ENCODE results near the gene KIF21A. TPM values are rescaled to one million over a fixed set of nuclear protein-coding genes. Genes with fewer than 3 reads are reported as not detected.

The KIF21A gene
- total and polyA plus RNA-seq, 11 donors, result 27.9 to 53.1 (median 44.1) TPM

- Histone ChIP-seq H3K27me3 (no peaks in the 10 kb centered on the region), H3K9me3 (no peaks in the 10 kb centered on the region), H3K4me3 (no peak overlapping the region), H3K27ac (no peak overlapping the region), H3K4me1 (peaks cover 0 to 9% (median 2%) of the 10 kb centered on the region in 12 donors), H3K36me3 (no peaks in the 10 kb centered on the region)
- intact Hi-C loops (cut with DNase I), result loop anchor here in 4 of 10 donors (5.0 to 10.0 kb wide), 3 partner anchors 73 to 167 kb away; partner anchors contain the start of gene ABCD2 (in 2 of the 4)
- ATAC-seq (no peak), DNase-seq (no peak)
- TF ChIP-seq CTCF (IDR thresholded peaks at IDR 0.05) (no peak), POLR2A (IDR thresholded peaks at IDR 0.05) (no peak)
These were observed 5.1 kb upstream of the KIF21A start for GRCh38 chr12:39448038-39448437.

GRCh38 chr12:39443929-39444209, 949 bp upstream of the KIF21A start:
- no peaks in the 10 kb centered on the region for H3K36me3 ChIP-seq
- DNase-seq, result no peak
- H3K4me1 ChIP-seq, result peaks cover 0 to 19% (median 3%) of the 10 kb centered on the region in 12 donors
- no peaks in the 10 kb centered on the region for H3K9me3 ChIP-seq
- TF ChIP-seq CTCF (IDR thresholded peaks at IDR 0.05) (no peak), POLR2A (IDR thresholded peaks at IDR 0.05) (no peak)
- no peak for ATAC-seq
- intact Hi-C loops (cut with DNase I), result loop anchor here in 7 of 10 donors (2.0 to 10.0 kb wide), 7 partner anchors 49 to 173 kb away; partner anchors contain the start of gene ABCD2 (in 4 of the 7)
- H3K4me3 ChIP-seq, result peak overlapping the region in 11 of 12 donors; percentile 65 to 96 (median 79)
- peaks cover 0 to 5% (median 0%) of the 10 kb centered on the region in 9 donors for H3K27me3 ChIP-seq
- H3K27ac ChIP-seq, result peak overlapping the region in 11 of 12 donors; percentile 81 to 93 (median 87)

- Histone ChIP-seq H3K4me1 (peaks cover 0 to 28% (median 5%) of the 10 kb centered on the region in 12 donors), H3K9me3 (no peaks in the 10 kb centered on the region), H3K27ac (peak overlapping the region; percentile 51 to 93 (median 86)), H3K4me3 (peak overlapping the region; percentile 65 to 96 (median 81)), H3K27me3 (peaks cover 0 to 5% (median 0%) of the 10 kb centered on the region in 9 donors), H3K36me3 (no peaks in the 10 kb centered on the region)
- no peak for DNase-seq
- TF ChIP-seq CTCF (IDR thresholded peaks at IDR 0.05), result no peak
- TF ChIP-seq POLR2A (IDR thresholded peaks at IDR 0.05), result peak in 1 of 2 donors; percentile 49
- intact Hi-C loops (cut with DNase I), result loop anchor here in 7 of 10 donors (2.0 to 10.0 kb wide), 7 partner anchors 48 to 175 kb away; partner anchors contain the start of gene ABCD2 (in 4 of the 7)
- WGBS, 4 donors, result 0 to 1% (median 0%) methylated on average over 13 to 34 of the region's 34 CpGs
- ATAC-seq, result peak in 2 of 4 donors; percentile 23 to 24
These were observed 164 bp downstream of the KIF21A start for GRCh38 chr12:39442831-39443080.

DNA sequence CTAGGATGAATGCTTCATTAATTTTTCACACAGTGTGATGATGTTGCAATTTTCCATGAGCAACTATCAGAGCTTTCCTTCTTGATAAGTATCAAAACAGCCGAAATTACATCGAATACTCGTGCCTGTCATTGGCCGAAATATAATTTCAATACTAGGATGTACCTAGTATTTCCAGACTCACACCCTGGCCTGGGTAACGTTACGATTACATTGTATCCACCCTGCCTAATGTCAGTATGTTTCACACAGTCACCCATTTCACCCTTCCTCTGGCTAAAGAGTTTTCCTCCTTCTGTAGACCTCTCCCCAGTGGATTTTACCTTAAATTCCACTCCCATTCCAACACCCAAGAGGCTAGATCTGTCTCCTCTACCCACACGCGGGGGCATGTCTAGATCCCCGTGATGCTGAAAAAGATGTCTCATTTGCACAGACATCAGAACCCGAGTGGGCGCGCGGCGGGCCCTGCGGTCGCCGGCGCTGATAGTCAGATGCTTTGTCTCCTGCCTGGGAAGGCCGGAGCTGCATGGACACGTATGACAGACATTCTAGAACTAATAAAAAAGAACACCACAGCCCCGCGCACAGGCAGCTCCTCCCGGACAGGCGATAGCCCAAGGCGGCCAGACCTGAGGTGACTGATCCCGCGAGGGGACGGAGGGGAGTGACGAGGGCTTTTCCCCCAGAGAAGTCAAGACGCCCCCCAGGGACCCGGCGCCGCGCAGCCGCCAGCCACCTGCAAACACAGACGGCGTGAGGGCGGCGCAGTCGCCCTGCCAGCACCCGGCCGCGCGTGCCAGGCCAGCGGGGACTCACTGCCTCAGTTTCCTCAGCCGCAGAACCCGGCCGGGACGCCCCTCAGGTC, 723 bp downstream of the KIF21A start:
- TF ChIP-seq POLR2A (IDR thresholded peaks at IDR 0.05) (no peak), CTCF (IDR thresholded peaks at IDR 0.05) (no peak)
- Histone ChIP-seq H3K36me3 (no peaks in the 10 kb centered on the region), H3K27ac (peak overlapping the region; percentile 51 to 93 (median 86)), H3K9me3 (no peaks in the 10 kb centered on the region), H3K27me3 (peaks cover 0 to 5% (median 0%) of the 10 kb centered on the region in 9 donors), H3K4me1 (peaks cover 0 to 30% (median 5%) of the 10 kb centered on the region in 12 donors), H3K4me3 (peak overlapping the region; percentile 65 to 96 (median 81))
- peak in 3 of 4 donors; percentile 5 to 17 (median 13) for ATAC-seq
- intact Hi-C loops (cut with DNase I), result loop anchor here in 7 of 10 donors (2.0 to 10.0 kb wide), 7 partner anchors 47 to 175 kb away; partner anchors contain the start of gene ABCD2 (in 4 of the 7)
- DNase-seq, result peak; percentile 16 to 74 (median 32)
- 2 to 4% (median 3%) methylated on average over 29 to 49 of the region's 49 CpGs for WGBS, 4 donors
